NCI-H524 treated with DMSO at 0.1 percent for 48 hours (cell line): ENCODE results near the gene FAM170B.

Source experiments
- DNase-seq: peaks from one replicate; lab custom pipeline; 2025; lab: John Stamatoyannopoulos, UW

The FAM170B gene

DNA sequence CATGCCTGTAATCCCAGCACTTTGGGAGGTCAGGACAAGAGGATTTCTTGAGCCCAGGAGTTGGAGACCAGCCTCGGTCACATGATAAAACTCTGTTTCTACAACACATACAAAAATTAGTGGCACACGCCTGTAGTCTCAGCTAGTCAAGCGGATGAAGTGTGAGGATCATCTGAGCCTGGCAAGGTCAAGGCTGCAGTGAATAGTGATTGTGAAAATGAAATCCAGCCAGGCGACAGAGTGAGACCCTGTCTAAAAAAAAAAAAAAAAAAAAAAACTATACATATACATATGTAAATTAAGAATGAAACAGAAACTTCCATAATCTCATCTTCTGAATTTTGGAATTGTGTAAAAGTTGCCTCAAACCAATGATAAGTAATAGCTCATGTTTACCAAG, 18.2 kb upstream of the FAM170B start:
- no peak for DNase-seq

DNA sequence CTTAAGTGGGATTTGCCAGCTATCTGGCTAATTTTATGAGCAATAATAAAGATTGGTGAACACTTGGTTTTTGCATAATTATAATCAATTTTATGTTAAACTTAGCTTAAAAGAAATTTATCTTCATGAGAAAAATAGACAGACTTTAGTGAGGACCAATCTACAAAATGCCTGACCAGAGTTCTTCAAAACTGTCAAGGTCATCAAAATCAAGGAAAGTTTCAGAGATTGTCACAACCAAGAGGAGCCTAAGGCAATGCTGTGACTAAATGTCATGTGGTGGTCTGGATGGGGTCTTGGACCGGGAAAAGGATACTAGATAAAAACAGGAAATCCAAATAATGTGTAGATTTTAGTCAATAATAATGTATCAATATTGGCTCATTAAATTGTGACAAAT, 17.7 kb upstream of the FAM170B start:
- DNase-seq: no peak

DNA sequence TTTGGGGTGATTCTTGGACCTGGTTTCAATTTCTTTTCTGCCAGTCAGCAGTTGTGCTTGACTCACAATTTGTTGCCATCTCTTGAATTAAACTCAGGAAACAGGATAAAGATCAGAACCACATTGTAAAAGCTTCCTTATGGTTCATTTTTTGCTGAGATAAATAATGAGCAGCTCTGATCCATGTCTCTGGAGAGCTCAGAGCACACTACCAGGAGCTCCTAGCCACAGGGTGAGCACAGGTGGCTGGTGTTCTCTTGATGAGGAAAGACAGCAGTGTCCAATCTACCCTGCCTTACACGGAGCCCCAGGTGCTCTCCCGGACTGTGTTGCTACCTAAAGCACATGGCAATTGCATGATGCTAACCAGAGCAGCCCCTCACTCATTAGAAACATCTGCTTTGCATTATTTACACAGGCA, 17.2 kb upstream of the FAM170B start:
- DNase-seq: no peak

DNA sequence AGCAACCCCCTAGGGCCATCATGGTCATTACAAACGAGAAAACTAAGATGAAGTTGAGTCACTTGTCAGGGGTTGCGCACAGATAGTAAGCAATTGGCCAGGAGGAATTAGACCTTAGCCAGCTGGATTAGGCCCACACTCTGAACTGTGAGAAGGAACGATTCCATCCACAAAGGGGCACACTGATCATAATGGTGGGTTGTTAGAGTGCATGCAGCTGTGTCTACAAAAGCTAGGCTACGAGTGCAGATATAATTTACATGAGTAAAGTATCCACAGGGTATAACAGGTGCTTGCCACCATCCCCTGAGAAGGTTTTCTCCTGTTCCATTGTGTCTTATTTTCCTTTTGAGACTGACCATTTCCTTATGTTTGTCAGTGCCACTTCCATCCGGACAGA, 16.6 kb upstream of the FAM170B start:
- DNase-seq: no peak

DNA sequence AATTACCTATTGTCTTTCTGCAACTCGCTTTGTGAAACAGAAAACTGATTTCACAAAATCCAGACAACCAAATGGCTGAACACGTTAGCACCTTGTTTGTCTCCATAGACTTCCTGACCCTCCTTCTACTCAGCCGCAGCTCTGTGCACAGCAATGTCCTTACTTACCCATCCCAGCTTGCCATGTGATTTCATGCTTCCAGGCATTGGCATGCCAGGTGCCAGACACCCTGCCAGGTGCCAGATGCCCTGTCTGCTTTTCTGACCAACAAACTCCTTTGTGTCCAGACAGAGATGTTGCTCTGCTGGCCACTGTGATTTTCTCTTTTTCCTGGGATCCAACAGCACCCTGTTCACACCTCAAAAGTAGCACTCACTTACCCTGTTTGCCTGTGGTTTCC, 16.1 kb upstream of the FAM170B start:
- DNase-seq: no peak

DNA sequence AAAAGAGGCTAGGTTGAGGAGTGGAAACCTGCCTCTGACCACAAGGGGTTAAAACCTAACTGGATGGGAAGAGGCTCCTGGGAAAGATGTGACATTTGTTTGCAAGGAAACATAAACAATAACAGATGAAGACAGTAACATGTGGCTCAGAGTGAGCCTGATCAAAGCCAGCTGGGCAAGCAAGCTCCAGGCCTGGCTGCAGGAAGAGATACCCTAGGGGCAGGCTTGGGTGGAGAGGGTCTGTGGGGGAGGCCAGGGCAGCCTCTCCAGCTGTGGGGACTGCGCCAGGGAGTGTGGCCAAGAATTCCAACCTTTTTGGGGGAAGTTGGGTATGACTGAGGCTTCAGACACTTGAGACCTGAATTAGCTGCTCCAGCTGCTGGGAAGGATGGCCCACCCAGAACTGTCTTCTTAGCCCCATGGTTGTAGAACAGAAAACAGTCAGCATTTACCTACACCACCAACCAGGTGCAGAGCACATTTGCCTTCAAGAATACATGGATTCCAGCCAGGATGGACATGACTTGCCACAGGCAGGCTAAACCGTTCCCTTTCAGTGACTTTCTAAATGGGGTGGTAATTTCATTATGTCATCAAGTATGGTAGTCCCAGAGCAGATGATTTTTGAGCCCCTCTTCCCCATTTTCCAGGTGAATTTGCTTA, 10.4 kb upstream of the FAM170B start:
- DNase-seq: no peak

DNA sequence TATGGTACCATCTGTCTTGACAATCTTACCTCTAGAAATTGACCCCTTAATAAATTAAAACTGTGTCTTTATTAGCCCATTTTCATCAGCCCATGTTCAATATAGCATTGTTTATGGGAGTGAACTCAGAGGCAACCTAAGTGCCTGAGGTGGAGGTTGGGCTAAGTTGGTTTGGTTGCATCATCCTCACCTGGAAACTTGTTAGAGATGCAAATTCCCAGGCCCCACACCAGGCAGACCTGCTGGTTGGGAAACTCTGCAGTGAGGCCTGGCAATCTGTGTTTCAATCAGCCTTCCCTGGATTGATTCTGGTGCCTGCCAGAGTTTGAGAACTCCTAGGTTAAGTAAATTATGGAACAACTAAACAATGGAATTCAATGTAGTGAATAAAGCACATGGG, 9.4 kb upstream of the FAM170B start:
- DNase-seq: no peak

DNA sequence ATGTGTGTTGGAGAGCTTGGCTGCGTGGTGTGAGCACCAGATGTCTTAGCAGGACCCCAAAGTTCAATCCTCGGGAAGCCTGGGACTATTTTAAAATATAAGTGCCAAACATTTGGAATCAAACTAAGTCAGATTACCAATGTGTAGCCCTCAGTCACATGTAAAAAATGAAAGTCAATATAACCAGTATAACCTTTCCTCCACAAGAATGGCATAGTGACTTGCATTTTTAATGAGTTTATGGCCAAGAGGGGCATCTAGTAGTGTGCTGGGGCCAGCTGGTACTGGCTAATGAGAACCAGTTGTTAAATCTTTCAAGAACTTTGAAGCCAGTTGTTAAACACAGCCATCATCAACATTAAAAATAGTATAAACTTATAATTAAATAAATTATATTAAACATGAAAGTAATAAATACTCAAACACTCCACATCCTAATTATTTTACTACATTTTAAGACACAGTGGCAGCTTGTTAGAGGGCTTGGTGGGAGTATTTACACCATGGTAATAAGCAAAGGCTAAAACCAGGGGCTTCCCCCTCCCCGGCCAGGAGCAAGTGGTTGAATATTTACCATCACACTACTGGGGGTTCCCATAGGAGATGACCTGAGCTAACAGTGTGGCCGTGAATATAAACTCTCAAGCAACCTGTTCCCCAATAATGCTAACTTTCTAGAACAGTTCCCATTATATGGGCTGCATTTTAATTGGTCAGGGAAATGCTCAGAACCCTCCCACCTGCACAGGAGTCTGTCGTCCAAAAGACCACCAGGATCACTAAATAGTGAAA, 7.9 kb upstream of the FAM170B start:
- DNase-seq: no peak

DNA sequence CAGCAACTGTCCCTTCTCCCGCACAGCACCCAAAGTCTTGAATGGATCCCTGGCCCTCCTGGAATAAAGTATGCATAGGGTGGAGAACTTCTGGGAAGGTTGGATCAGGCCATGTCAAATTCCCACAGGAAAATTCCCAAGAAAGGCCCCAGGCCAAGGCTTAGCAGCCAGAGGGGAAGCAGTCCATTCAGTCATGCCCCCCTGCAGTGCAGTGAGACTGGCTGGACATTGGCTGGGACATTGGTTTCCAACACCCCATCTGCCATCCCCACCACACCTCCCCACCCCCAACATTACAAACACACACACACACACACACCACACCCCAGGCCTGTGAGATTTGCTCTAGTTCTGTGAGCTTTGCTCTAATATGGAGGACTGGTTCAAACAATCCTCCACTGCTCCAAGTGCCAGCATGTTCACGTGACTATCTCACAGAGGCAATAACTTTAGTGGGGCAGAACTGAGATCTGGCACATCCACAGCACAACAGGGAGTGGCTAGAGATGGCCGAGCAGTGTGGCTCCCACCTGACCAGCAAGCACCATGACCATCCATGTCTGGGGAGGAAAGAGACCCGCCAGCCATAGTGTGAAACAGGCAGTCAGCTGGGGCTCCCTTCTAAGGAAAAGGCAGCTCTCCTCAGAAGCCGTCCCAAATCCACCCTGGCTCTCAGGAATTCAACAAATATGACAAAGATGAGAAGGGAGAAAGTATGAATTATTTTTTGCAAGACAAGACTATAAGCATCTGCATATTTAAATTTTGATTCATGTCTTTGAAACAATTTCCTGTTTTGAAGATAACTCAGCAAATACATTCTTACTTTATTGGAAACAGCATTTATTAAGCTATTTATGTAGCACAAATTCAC, 6.7 kb upstream of the FAM170B start:
- no peak for DNase-seq

DNA sequence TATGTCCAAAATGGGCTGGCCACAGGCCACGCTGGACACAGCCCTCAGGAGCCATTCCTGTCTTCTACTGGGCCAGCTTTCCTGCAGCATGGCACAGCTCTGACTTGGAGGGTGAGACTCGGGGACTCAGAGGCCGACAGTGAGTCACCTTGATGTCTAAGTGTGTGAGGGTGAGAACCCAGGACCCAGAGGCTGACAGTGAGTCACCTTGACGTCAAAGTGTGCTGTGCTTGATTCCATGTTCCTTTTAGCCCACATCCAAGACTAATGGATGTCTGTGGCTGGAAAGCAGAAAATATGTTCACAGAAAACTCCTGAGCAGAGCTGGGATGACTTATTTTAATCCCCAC, 6.0 kb upstream of the FAM170B start:
- no peak for DNase-seq

DNA sequence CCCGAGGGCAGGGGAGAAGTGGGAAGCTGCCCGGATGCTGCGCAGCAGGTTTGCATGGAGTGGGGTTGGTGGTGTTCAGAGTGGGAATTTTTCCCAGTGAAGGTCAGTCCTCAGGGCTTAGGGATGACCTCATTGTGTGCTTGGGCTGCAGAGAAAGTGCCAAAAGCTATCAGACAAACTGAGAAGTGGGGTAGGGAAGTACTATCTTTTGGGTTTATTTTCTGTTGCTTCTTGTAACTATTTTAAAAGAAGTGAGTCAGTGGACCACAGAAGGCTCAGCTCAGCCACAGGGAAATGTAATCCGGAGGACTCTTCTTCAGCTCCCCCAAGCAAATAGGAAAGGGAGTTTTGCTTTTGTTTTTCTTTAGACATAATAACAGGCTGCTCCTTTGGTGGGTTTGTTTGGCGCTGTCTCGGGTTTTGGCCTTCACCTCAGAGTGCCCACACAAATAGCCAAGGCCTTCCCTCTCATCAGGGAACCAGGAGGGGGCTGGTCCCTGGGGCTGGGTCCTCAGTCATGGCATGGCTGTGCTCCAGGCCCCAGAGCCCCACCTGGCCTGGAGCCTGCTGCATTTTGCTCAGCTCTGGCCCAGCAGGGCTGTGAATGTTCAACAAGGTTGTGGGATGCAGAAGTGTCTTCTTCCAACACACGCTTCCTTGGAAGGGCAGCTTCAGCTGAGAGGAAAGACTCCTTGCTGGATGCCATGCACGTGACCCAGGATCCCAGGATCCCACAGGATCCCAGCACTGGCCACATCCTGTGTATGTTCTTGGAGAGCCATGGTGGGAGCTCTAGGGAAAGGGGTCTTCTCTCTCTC, 5.4 kb upstream of the FAM170B start:
- no peak for DNase-seq

DNA sequence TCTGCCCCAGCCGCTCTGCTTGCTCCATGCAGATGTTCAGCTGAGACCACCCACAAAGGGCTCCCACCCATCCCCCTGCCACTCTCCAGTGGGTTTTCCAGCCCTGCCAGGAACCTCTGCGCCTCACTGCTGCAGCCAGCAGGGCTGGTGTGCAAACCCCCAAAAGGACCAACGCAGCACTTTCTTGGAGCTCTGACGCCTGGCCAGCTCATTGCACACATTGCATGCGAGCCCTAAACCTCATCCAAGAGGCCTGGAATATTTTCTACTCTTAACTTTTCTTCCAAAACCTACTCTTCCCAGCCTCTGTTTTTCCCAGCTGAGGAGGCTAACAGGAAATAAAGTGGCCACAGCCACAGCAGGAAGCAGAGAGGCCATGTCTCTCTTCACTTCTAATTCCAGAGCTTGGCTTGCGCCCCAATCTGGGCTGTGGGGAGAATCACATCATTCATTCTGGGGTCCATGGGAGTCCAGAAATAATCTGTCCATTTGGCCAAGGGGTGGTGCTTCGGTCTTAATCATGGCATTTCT, 4.6 kb upstream of the FAM170B start:
- DNase-seq: no peak

DNA sequence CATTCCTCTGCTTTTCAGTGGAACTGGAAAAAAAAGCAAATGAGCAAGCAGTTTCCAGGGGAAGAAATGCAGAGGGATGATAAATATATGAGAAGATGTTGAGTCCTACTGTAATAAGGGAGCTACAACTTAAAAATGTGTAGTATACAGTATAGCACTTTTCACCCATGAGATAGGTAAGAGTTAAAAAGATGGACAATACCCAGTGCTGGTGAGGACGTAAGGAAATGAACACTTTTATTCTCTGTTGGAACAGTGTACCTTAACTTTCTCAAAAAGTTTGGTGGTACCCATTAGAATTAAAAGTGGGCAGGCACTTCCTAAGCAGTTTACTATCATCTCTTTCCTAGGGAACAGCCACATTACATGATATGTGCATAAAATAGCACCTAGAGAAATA, 2.7 kb upstream of the FAM170B start:
- DNase-seq: no peak

DNA sequence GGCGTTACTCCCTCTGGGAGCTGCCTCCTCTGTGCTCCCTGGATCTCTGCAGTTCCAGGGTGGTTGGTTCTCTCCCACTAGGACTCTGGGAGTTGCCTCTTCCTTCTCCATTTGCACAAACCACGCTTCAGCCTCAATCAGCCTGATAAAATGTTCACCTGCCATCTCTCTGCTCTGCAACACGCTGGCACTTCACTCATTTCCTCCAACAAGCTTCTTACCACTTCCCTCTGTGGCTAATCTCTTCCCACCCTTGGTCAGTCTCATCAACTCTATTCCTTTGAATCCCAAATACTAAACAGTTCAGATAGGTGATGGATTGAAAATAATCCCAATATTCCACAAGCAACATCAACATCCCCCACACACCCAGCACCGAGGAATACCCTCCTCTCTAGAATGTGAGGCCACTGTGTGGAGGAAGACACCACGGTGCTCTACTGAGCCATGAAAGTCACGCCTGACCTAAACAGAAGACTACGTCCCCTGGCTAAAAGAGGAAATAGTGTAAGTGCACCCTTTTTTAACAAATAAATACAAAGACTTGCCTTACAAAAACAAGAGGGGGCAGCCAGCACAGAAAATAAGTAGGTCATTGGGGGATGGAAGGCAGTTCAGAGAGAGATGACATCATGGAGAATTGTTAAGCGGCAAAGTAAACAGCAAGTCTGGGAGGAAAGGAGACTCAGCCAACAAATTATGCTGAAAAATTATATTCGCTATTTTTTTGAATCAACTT, 1.9 kb upstream of the FAM170B start:
- no peak for DNase-seq

DNA sequence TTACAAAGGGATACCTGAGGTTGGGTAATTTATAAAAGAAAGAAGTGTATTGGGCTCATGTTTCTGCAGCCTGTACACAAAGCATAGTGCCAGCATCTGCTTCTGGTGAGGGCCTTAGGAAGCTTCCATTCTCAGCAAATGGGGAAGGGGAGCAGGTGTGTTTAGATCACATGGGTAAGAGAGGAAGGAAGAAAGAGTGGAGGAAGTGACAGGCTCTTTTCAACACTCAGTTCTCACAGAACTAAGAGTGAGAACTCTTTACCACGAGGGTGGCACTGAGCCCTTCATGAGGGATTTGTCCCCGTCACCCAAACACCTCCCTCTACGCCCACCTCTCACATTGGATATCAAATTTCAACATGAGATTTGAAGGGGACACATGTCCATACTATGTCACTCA, 506 bp upstream of the FAM170B start:
- DNase-seq: no peak

DNA sequence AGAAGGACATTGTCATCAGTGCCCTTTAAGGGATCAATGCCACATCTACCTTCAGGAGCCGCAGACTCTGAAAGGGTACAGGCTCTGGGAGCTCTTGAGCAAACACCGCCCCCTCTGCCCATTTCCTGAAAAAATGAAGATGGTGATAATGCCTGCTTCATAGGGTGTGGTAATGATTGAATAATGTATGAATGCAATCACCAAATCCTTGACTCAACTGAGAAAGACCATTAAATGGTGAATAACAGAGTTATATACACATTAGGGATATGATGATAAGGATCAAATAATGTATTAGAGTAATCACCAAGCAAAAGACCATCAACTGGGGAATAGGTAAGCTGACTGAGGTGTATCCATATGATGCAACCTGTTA, 1.5 kb downstream of the FAM170B start:
- no peak for DNase-seq

DNA sequence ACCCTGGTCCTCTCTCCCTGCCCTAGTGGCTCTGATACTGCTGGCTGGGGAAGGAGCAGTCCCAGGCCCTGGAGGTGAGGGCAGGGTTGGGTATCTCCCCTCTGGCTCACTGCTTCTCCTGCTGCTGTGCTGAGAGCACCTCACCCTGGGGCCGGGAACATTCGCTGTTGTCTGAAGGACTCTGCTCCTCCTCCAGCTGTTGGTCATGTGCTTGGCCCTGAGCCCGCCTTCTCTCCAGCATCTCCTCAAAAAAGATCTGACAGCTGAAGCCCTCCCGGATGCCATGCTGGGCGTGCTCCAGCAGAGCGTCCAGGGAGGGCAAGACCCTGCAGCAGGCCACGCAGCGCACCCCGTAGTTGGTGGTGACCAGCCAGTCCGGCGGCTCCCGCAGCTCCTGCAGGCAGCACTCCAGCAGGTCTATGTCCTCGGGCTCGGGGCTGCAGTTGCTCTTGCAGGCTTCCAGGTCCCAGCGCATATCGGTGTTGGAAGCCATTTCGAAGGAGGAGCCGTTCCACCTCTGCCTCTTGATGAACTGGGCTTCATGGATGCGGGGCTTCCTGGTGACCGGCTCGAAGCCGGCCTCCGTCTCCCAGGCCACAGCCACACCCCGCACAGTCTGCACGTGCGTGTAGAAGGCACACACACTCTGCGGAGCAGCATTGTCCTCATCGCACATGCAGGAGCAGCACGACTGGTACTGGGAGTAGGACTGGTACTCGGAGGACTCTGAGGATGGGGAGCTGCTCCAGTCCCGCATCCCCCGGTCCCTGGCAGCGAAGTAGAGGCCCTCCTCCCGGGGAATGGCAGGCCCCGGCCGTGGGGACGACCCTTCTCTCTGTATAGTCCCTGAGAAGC, 2.1 kb downstream of the FAM170B start:
- DNase-seq: no peak

DNA sequence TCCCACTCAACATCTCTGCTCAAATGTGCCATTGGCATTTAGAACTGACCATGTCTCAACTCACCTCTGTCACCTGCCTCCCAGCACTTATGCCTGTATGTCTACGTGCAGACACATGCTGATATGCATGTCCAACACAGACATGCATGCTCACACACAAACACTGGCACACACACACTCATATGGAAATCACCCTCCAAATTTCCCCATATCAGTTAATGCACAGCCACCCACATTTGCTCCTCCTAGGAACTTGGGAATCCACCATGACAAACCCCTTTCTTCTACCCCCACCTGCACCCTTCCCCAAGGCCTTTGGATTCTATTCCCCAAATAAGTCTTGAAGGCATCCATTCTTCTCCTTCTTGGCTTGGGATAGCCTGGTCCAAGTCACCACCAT, 4.4 kb downstream of the FAM170B start:
- no peak for DNase-seq

DNA sequence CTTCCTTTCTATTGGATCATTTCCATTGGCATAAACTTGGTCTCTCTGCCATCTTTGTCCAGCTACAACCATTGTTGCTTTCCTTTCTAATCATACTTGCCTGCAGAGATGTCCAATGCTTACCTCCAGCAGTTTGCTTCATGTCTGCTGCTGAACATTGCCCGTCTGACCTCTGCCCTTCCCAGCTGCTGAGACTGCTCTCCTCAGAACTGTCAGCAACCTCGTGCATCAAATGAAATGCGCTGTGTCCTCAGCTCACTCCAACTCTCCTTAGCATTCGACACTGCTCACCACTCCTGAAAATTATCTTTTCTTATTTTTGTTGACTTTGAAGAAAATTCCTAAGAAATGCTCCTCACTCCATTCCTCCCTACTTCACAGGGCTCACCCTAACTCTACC, 5.0 kb downstream of the FAM170B start:
- no peak for DNase-seq
